GM23248 (cell line): Measurements from ENCODE around the gene SOCS2. TPM values are rescaled to one million over a fixed set of nuclear protein-coding genes. Genes with fewer than 3 reads are reported as not detected.

Source experiments
- DNase-seq: peaks from one replicate; pipeline ENCODE4 v3.0.0-alpha.2; 2015
- H2AFZ ChIP-seq: fragments of 200-600 bp; sonication (generic); 2 replicates; pipeline ENCODE4 v1.6.1; 2016; ENCODE audit warnings: antibody characterized with exemption
- H3F3A ChIP-seq: fragments of 200-600 bp; sonication (generic); 2 replicates; pipeline ENCODE4 v1.6.1; 2016; ENCODE audit warnings: mild to moderate bottlenecking, antibody characterized with exemption, mixed run types; ENCODE audit not compliant: insufficient read depth
- H3K27ac ChIP-seq: fragments of 200-600 bp; sonication (generic); 2 replicates; pipeline ENCODE4 v1.5.1; 2016; ENCODE audit warnings: mild to moderate bottlenecking
- H3K27me3 ChIP-seq: fragments of 200-600 bp; sonication (generic); replicated peaks from 2 replicates; pipeline ENCODE4 v1.6.1; 2016; ENCODE audit warnings: mild to moderate bottlenecking; ENCODE audit not compliant: insufficient read depth
- H3K36me3 ChIP-seq: fragments of 200-600 bp; sonication (generic); 2 replicates; pipeline ENCODE4 v1.6.1; 2016; ENCODE audit warnings: low read depth, mild to moderate bottlenecking
- H3K4me1 ChIP-seq: fragments of 200-600 bp; sonication (generic); 2 replicates; pipeline ENCODE4 v1.6.1; 2016; ENCODE audit warnings: mild to moderate bottlenecking; ENCODE audit not compliant: insufficient read depth
- H3K4me2 ChIP-seq: fragments of 200-600 bp; sonication (generic); one replicate; pipeline ENCODE4 v1.6.1; 2016; ENCODE audit warnings: mild to moderate bottlenecking; ENCODE audit not compliant: unreplicated experiment
- H3K4me3 ChIP-seq: fragments of 200-600 bp; sonication (generic); 2 replicates; pipeline ENCODE4 v1.5.1; 2016; ENCODE audit warnings: mild to moderate bottlenecking
- H3K79me2 ChIP-seq: fragments of 200-600 bp; sonication (generic); 2 replicates; pipeline ENCODE4 v1.6.1; 2016; ENCODE audit warnings: mild to moderate bottlenecking; ENCODE audit not compliant: insufficient read depth
- H3K9ac ChIP-seq: fragments of 200-600 bp; sonication (generic); 2 replicates; pipeline ENCODE4 v1.6.1; 2016; ENCODE audit warnings: mild to moderate bottlenecking
- H3K9me2 ChIP-seq: fragments of 200-600 bp; sonication (generic); 2 replicates; pipeline ENCODE4 v1.6.1; 2016; ENCODE audit warnings: mixed run types, mild to moderate bottlenecking, moderate library complexity; ENCODE audit not compliant: insufficient read depth
- H3K9me3 ChIP-seq: fragments of 200-600 bp; sonication (generic); one replicate; pipeline ENCODE4 v1.6.1; 2017; ENCODE audit warnings: low read depth
- H4K20me1 ChIP-seq: fragments of 200-600 bp; sonication (generic); 2 replicates; pipeline ENCODE4 v1.6.0; 2016; ENCODE audit not compliant: insufficient read depth
- EZH2 ChIP-seq: fragments of 200-600 bp; sonication (generic); IDR thresholded peaks from 2 replicates; pipeline ENCODE4 v1.6.1; 2018; ENCODE audit warnings: antibody characterized with exemption, mild to moderate bottlenecking; ENCODE audit not compliant: insufficient read depth, poor library complexity, severe bottlenecking
- EZH2phosphoT487 ChIP-seq: fragments of 200-600 bp; sonication (generic); IDR thresholded peaks from 2 replicates; pipeline ENCODE4 v1.6.1; 2018; ENCODE audit warnings: antibody characterized with exemption, moderate library complexity, mild to moderate bottlenecking, low read depth; ENCODE audit not compliant: insufficient read depth
- WGBS, 2 experiments: methylation state at CpG; one replicate each; pipeline ENCODE4 v1.1.6; 2015 to 2017; ENCODE audit warnings: low lambda C conversion rate in 2 of 2, low coverage in 1 of 2; ENCODE audit errors: missing lambda C conversion rate in 2 of 2; 5-methylcytosine and 5-hydroxymethylcytosine counted together
- in situ Hi-C: fragments of 300-500 bp; cut with MboI; formaldehyde crosslinking; loops from 2 replicates; pipeline ENCODE4 v1.15.0; 2020
- polyA plus RNA-seq: library from polyadenylated mRNA; unstranded; fragments of >200 nt; fragmentation: Nextera tagmentation; extraction: Ambion mirVana; gene quantifications from 2 replicates; pipeline ENCODE4 v1.2.1, GENCODE V29; 2016
- total RNA-seq: library from RNA; depleted of rRNA; stranded (reverse); fragments of >200 nt; shearing (Covaris generic); gene quantifications from 2 replicates; pipeline ENCODE4 v1.2.3, GENCODE V29; 2014

Gene SOCS2
- total and polyA plus RNA-seq, 2 experiments from 2014 or later = 52.4 to 72.6 TPM

DNA sequence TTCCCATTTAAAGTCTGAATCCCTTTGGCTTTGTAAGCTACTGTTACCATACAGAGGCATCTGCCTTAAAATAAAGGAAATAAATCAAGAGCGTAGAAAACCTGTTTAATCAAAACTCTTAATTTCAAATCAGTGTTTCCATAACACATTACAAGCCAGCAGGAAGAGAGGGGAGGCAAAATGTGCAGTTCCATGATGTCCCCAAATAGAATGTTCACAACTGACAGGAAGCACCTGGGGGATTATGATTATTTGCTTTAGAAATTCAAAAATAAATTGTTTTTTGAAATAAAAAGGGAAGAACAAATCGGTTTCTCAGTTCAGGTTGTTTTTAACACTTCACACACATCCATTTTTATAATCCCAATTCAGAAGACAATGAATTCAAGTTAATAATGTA lies 21.4 kb downstream of the SOCS2 start:
- no peaks in the 10 kb centered on the region for H4K20me1 ChIP-seq
- no peaks in the 10 kb centered on the region for H3K36me3 ChIP-seq
- in situ Hi-C loops = no loop called here
- 96 to 100% methylated on average over 2 of the region's 2 CpGs for WGBS, 2 experiments
- no peaks in the 10 kb centered on the region for H3K27me3 ChIP-seq
- TF ChIP-seq EZH2phosphoT487 (no peak), EZH2 (no peak)
- peaks cover 30% of the 10 kb centered on the region for H3F3A ChIP-seq
- H3K9me2 ChIP-seq = no peaks in the 10 kb centered on the region
- peak overlapping the region; percentile 7; the same call in 1 of the 2 replicates for H2AFZ ChIP-seq
- H3K27ac ChIP-seq = no peak overlapping the region
- no peak overlapping the region for H3K4me2 ChIP-seq
- no peak overlapping the region for H3K9ac ChIP-seq
- peaks cover 26% of the 10 kb centered on the region; the same call in 1 of the 2 replicates for H3K4me1 ChIP-seq
- no peaks in the 10 kb centered on the region for H3K79me2 ChIP-seq
- H3K4me3 ChIP-seq = 0 out of 2 replicates have a peak overlapping the region, but pooled peaks have one; percentile 5
- DNase-seq = no peak
- H3K9me3 ChIP-seq = no peaks in the 10 kb centered on the region

DNA sequence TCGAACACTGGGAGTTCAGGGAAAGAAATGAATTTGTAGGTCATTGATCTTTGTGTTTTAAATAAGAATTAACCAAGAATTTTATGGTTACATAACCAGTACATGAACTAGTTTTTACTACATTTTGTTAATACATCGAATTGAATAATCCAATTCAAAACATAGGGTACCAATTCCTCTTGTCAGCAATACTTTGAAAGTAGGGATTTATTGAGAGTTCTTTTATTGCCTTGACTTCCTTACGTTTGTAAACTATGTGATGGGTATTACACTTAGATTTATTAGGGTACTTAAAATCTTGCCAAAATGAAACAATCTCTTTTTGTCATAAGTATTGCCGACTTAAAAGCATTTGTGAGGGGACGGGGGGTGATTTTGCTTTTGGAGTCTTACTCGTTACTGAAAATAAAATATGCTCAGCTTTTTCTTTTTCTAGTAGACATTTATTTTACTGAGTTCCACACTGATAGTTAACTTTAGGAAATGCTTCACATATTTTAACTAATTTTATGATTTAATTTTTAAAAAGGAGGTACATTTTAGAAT lies 22.4 kb downstream of the SOCS2 start:
- in situ Hi-C loops = no loop called here
- H3K9ac ChIP-seq = no peak overlapping the region

DNA sequence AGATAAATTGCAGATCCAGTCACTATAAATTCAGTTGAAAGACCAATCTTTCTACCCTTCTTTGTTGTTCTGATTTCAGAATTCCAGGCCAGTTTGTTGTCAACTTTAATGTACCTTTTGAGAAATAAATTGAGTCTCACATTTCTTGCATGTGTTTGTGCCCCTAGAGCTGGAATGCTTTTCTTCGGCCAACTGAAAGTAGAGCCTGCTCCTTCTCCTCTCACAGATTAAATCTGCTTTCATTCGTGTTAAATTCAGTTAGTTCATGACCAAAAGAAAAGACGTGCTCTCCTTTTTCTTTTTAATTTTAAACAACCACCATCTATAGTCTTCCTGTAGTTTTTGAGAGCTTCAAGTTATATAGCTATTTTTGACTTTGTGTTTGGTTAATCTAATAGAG lies 22.9 kb downstream of the SOCS2 start:
- no peak overlapping the region for H3K4me3 ChIP-seq
- H3K27ac ChIP-seq = no peak overlapping the region
- H3K9ac ChIP-seq = no peak overlapping the region
- H2AFZ ChIP-seq = peak overlapping the region; percentile 7; the same call in 1 of the 2 replicates
- H3K27me3 ChIP-seq = no peaks in the 10 kb centered on the region
- in situ Hi-C loops = no loop called here
- DNase-seq = no peak
- H3F3A ChIP-seq = peaks cover 16% of the 10 kb centered on the region
- H4K20me1 ChIP-seq = no peaks in the 10 kb centered on the region
- no peaks in the 10 kb centered on the region for H3K36me3 ChIP-seq
- H3K4me1 ChIP-seq = peaks cover 19% of the 10 kb centered on the region; the same call in 1 of the 2 replicates
- no peaks in the 10 kb centered on the region for H3K9me2 ChIP-seq
- H3K9me3 ChIP-seq = no peaks in the 10 kb centered on the region
- TF ChIP-seq EZH2 (no peak), EZH2phosphoT487 (no peak)
- no peak overlapping the region for H3K4me2 ChIP-seq
- no peaks in the 10 kb centered on the region for H3K79me2 ChIP-seq
- 83 to 84% methylated on average over 3 of the region's 3 CpGs for WGBS, 2 experiments

More for the DNA sequence above, 22.4 kb downstream of the SOCS2 start:
- TF ChIP-seq EZH2phosphoT487 (no peak), EZH2 (no peak)
- H3K27me3 ChIP-seq = no peaks in the 10 kb centered on the region
- H3K79me2 ChIP-seq = no peaks in the 10 kb centered on the region
- peaks cover 21% of the 10 kb centered on the region for H3F3A ChIP-seq
- H3K4me1 ChIP-seq = peaks cover 22% of the 10 kb centered on the region; the same call in 1 of the 2 replicates
- H3K27ac ChIP-seq = no peak overlapping the region
- WGBS, 2 experiments = 78 to 81% methylated on average over 6 of the region's 6 CpGs
- peak overlapping the region; percentile 7; the same call in 1 of the 2 replicates for H2AFZ ChIP-seq
- peak overlapping the region; percentile 43 for H3K4me2 ChIP-seq
- H4K20me1 ChIP-seq = no peaks in the 10 kb centered on the region
- no peak overlapping the region for H3K4me3 ChIP-seq
- H3K9me2 ChIP-seq = no peaks in the 10 kb centered on the region
- no peaks in the 10 kb centered on the region for H3K9me3 ChIP-seq
- no peak for DNase-seq
- H3K36me3 ChIP-seq = no peaks in the 10 kb centered on the region

DNA sequence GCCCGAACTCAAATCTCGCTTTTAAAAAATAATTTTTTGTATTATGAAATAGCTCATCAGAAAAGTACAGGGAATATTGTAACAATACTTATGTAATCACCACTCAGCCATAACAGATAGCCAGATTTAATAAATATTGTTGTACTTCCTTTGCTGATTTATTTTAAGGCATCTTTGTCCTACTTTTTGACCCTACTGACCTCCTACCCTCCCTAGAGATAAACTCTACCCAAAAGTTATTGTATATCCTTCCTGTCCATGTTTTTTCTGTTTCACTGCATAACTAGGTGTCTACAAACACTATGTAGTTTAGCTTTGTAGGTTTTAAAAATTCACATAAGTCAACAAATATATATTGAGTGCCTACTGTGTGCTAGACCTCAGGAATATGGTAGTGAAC lies 25.1 kb downstream of the SOCS2 start:
- Histone ChIP-seq H3K27ac (no peak overlapping the region), H3K4me1 (0 out of 2 replicates have a peak, but pooled peaks cover 10% of the 10 kb centered on the region), H3K36me3 (no peaks in the 10 kb centered on the region), H3F3A (peaks cover 1% of the 10 kb centered on the region), H3K4me2 (no peak overlapping the region), H3K9me2 (no peaks in the 10 kb centered on the region), H3K27me3 (no peaks in the 10 kb centered on the region), H3K79me2 (no peaks in the 10 kb centered on the region), H3K9me3 (no peaks in the 10 kb centered on the region), H3K9ac (no peak overlapping the region), H3K4me3 (no peak overlapping the region), H2AFZ (no peak overlapping the region), H4K20me1 (no peaks in the 10 kb centered on the region)
- 100% methylated on average over 2 of the region's 2 CpGs for WGBS, 2 experiments
- TF ChIP-seq EZH2phosphoT487 (no peak), EZH2 (no peak)
- no peak for DNase-seq
- in situ Hi-C loops = no loop called here
